Fibroblast of skin of left biceps (primary cell): ENCODE data around the gene SMIM43.
A peak's percentile ranks its signal among the peaks of the same experiment; 100 is the strongest.

ENCODE experiments used
- DNase-seq, 2 experiments: peaks; one replicate each; pipeline ENCODE4 v3.0.0-alpha.2; 2013; ENCODE audit warnings: low read depth in 2 of 2

SMIM43 gene

GRCh38 chr4:121764702-121765367 is at the start of gene SMIM43:
Gene SMIM43, minus strand, starts transcription at chr4:121765164. Its CDS starts 59 bp downstream, at chr4:121765105.
- DNase-seq, result no peak

- no peak for DNase-seq
Measured at GRCh38 chr4:121814756-121815155, 49.8 kb upstream of the SMIM43 start.

GRCh38 chr4:121811122-121811521 is 46.2 kb upstream of the SMIM43 start:
- DNase-seq, result no peak

GRCh38 chr4:121806411-121806810 is 41.4 kb upstream of the SMIM43 start:
- DNase-seq, result no peak

- no peak for DNase-seq
Measured at GRCh38 chr4:121801715-121802075, 36.7 kb upstream of the SMIM43 start.

GRCh38 chr4:121800961-121801714 is 36.2 kb upstream of the SMIM43 start, which contains the start of gene EXOSC9:
Gene EXOSC9, plus strand, starts transcription at chr4:121801323. Its CDS starts 102 bp downstream, at chr4:121801425.
- DNase-seq, result peak; percentile 90 to 91

GRCh38 chr4:121800638-121800960 is 35.6 kb upstream of the SMIM43 start:
- no peak for DNase-seq

- no peak for DNase-seq
Measured at GRCh38 chr4:121799867-121800501, 35.0 kb upstream of the SMIM43 start.

GRCh38 chr4:121799208-121799823 is 34.4 kb upstream of the SMIM43 start:
- DNase-seq, result no peak

- DNase-seq, result no peak
Measured at GRCh38 chr4:121796283-121796682, 31.3 kb upstream of the SMIM43 start.

GRCh38 chr4:121794505-121795188 is 29.7 kb upstream of the SMIM43 start:
- DNase-seq, result no peak

GRCh38 chr4:121792966-121793365 is 28.0 kb upstream of the SMIM43 start:
- no peak for DNase-seq

GRCh38 chr4:121791481-121791880 is 26.5 kb upstream of the SMIM43 start:
- DNase-seq, result peak; percentile 62 to 66

- no peak for DNase-seq
Measured at GRCh38 chr4:121790976-121791375, 26.0 kb upstream of the SMIM43 start.

- peak; percentile 71 to 76 for DNase-seq
Measured at GRCh38 chr4:121789960-121790829, 25.2 kb upstream of the SMIM43 start.

GRCh38 chr4:121789455-121789854 is 24.5 kb upstream of the SMIM43 start:
- DNase-seq, result peak in 1 of 2 experiments; percentile 35

- no peak for DNase-seq
Measured at GRCh38 chr4:121788896-121789295, 23.9 kb upstream of the SMIM43 start.

- DNase-seq, result no peak
Measured at GRCh38 chr4:121786221-121786620, 21.3 kb upstream of the SMIM43 start.

- no peak for DNase-seq
Measured at GRCh38 chr4:121785479-121785878, 20.5 kb upstream of the SMIM43 start.

GRCh38 chr4:121784975-121785374 is 20.0 kb upstream of the SMIM43 start:
- peak; percentile 95 to 97 for DNase-seq

GRCh38 chr4:121784401-121784800 is 19.4 kb upstream of the SMIM43 start:
- no peak for DNase-seq
